PC-9 (cell line): ENCODE data around the gene PRUNE2.

ENCODE experiments used
- CTCF ChIP-seq: fragments of 200-600 bp; sonication (generic); conservative IDR thresholded peaks from 2 replicates; pipeline ENCODE4 v1.6.1; 2017; ENCODE audit warnings: mixed run types, antibody characterized with exemption, mild to moderate bottlenecking, moderate library complexity
- EZH2 ChIP-seq: fragments of 200-600 bp; sonication (generic); IDR thresholded peaks from 2 replicates; pipeline ENCODE4 v1.8.0; 2017; ENCODE audit warnings: antibody characterized with exemption, low read depth

- no peak for TF ChIP-seq CTCF
- TF ChIP-seq EZH2, result no peak
These were observed 301.9 kb downstream of the PRUNE2 start for GRCh38 chr9:76603931-76604570.
